PC-9 (cell line): ENCODE results near the gene TMEM184C.

Experiments used
- CTCF ChIP-seq: fragments of 200-600 bp; sonication (generic); conservative IDR thresholded peaks from 2 replicates; pipeline ENCODE4 v1.6.1; 2017; ENCODE audit warnings: mixed run types, antibody characterized with exemption, mild to moderate bottlenecking, moderate library complexity
- EZH2 ChIP-seq: fragments of 200-600 bp; sonication (generic); IDR thresholded peaks from 2 replicates; pipeline ENCODE4 v1.8.0; 2017; ENCODE audit warnings: antibody characterized with exemption, low read depth

GRCh38 chr4:147610686-147611085 is 6.5 kb upstream of the TMEM184C start:
- TF ChIP-seq EZH2 (no peak), CTCF (no peak)
